HepG2 (cell line): ENCODE results near the gene CRKL. TPM values are rescaled to one million over a fixed set of nuclear protein-coding genes. Genes with fewer than 3 reads are reported as not detected.

Experiments used
- ATAC-seq: fragments of 200-7000 bp; cut with Tn5 transposase; 3 replicates; pipeline ENCODE4 v1.9.1; 2020; ENCODE audit warnings: mild to moderate bottlenecking, moderate library complexity
- BruUV-seq: library from RNA; stranded (reverse); fragments of 400-500 nt; replicated peaks from 2 replicates; lab custom pipeline; 2021; lab: Mats Ljungman, UMichigan
- CTCF ChIA-PET: fragments of 300-600 bp; formaldehyde crosslinking; extraction: SDS; loops from one replicate; lab custom pipeline; 2021; ENCODE audit warnings: low total read pairs, inconsistent platforms, low intra/inter-chr PET ratio; lab: Yijun Ruan, JAX
- POLR2A ChIA-PET: fragments of 350-600 bp; sonication (Branson Sonifier 250); formaldehyde crosslinking; loops from one replicate; lab custom pipeline; 2020; ENCODE audit warnings: antibody characterized with exemption, inconsistent platforms; lab: Yijun Ruan, JAX
- DNase-seq: peaks from one replicate; pipeline ENCODE4 v3.0.0-alpha.2; 2015; ENCODE audit warnings: low spot score
- FAIRE-seq: peaks from 3 replicates; lab custom pipeline; 2011; peaks lifted over from hg19 to GRCh38; lab: Jason Lieb, UNC
- H2AFZ ChIP-seq: one replicate; pipeline ENCODE4 v1.6.1; 2011; ENCODE audit warnings: low read length, inconsistent platforms
- H3K27ac ChIP-seq: fragments of 300-600 bp; 3 replicates; pipeline ENCODE4 v1.8.0; 2011; ENCODE audit warnings: mixed run types, mild to moderate bottlenecking, mixed read lengths, low read length, inconsistent platforms; ENCODE audit not compliant: insufficient read depth; ENCODE audit errors: extremely low read length
- H3K27me3 ChIP-seq, 2 experiments: fragments of 200-600 bp in 1 of 2; 2 replicates in 1 of 2; 3 replicates in 1 of 2; pipeline versions ENCODE4 v1.6.0 to v1.8.0; 2011; ENCODE audit warnings: low read length in 2 of 2, mild to moderate bottlenecking in 2 of 2, moderate library complexity in 2 of 2, inconsistent platforms in 1 of 2; ENCODE audit not compliant: insufficient read depth in 2 of 2, control insufficient read depth in 1 of 2
- H3K36me3 ChIP-seq, 2 experiments: fragments of 200-600 bp in 1 of 2; replicated peaks in 1 of 2; 2 replicates in 1 of 2; 3 replicates in 1 of 2; pipeline versions ENCODE4 v1.5.1 to v1.8.0; 2011; ENCODE audit warnings: low read length in 2 of 2, inconsistent platforms in 1 of 2; ENCODE audit not compliant: insufficient read depth in 2 of 2, control insufficient read depth in 1 of 2
- H3K4me1 ChIP-seq: 2 replicates; pipeline ENCODE4 v1.5.1; 2012; ENCODE audit warnings: low read length, inconsistent platforms; ENCODE audit not compliant: insufficient read depth
- H3K4me2 ChIP-seq: 2 replicates; pipeline ENCODE4 v1.6.0; 2011; ENCODE audit warnings: low read depth, low read length, inconsistent platforms
- H3K4me3 ChIP-seq, 3 experiments: fragments of 200-600 bp in 1 of 3; sonication (generic), shearing (Covaris generic) in 1 of 3; replicated peaks in 1 of 3; 2 replicates each; pipeline ENCODE4 v1.5.1; 2011 to 2016; ENCODE audit warnings: low read length in 3 of 3, inconsistent platforms in 2 of 3, low read depth in 2 of 3, mild to moderate bottlenecking in 2 of 3, control low read depth in 1 of 3, mixed read lengths in 1 of 3; ENCODE audit not compliant: insufficient read depth in 1 of 3
- H3K79me2 ChIP-seq: one replicate; pipeline ENCODE4 v1.6.1; 2011; ENCODE audit warnings: low read length, inconsistent platforms; ENCODE audit not compliant: insufficient read depth
- H3K9ac ChIP-seq: 2 replicates; pipeline ENCODE4 v1.6.0; 2011; ENCODE audit warnings: mild to moderate bottlenecking, low read depth, low read length, inconsistent platforms; ENCODE audit not compliant: insufficient read depth
- H3K9me3 ChIP-seq: 2 replicates; pipeline ENCODE4 v1.5.1; 2012; ENCODE audit warnings: mild to moderate bottlenecking, low read length
- H4K20me1 ChIP-seq: 2 replicates; pipeline ENCODE4 v1.6.0; 2011; ENCODE audit warnings: inconsistent platforms, mild to moderate bottlenecking, low read length, moderate library complexity; ENCODE audit not compliant: insufficient read depth
- ATM ChIP-seq: fragments of 450-650 bp; IDR thresholded peaks from 2 replicates; pipeline ENCODE4 v1.7.1; 2017; ENCODE audit warnings: mild to moderate bottlenecking, borderline replicate concordance
- CAMTA2 ChIP-seq: sonication (generic); formaldehyde crosslinking; IDR thresholded peaks from 2 replicates; pipeline ENCODE4 v1.4.0; 2020; ENCODE audit warnings: mild to moderate bottlenecking, missing genetic modification reagents, borderline replicate concordance
- MAF1 ChIP-seq: sonication (generic); formaldehyde crosslinking; IDR thresholded peaks from 2 replicates; pipeline ENCODE4 v1.5.0; 2020; ENCODE audit warnings: missing genetic modification reagents, borderline replicate concordance
- MYC ChIP-seq: sonication (generic); formaldehyde crosslinking; IDR thresholded peaks from 2 replicates; pipeline ENCODE4 v1.9.0; 2021; ENCODE audit warnings: missing genetic modification reagents, borderline replicate concordance
- NFE2L2 ChIP-seq: fragments of 150-350 bp; IDR thresholded peaks from 2 replicates; pipeline ENCODE4 v1.6.1; 2014; ENCODE audit warnings: low read length
- NFYC ChIP-seq: IDR thresholded peaks from 2 replicates; pipeline ENCODE4 v1.6.1; 2016; ENCODE audit warnings: missing genetic modification reagents, missing compliant biosample characterization
- PAF1 ChIP-seq: IDR thresholded peaks from 2 replicates; pipeline ENCODE4 v1.6.1; 2016; ENCODE audit warnings: missing genetic modification reagents, missing compliant biosample characterization
- SIN3B ChIP-seq: fragments of 150-350 bp; IDR thresholded peaks from 2 replicates; pipeline ENCODE4 v1.6.1; 2014; ENCODE audit warnings: low read length
- SIX4 ChIP-seq: sonication (generic); formaldehyde crosslinking; IDR thresholded peaks from 2 replicates; pipeline ENCODE4 v1.4.0; 2020; ENCODE audit warnings: missing genetic modification reagents
- ZBTB21 ChIP-seq: sonication (generic); formaldehyde crosslinking; IDR thresholded peaks from 2 replicates; pipeline ENCODE4 v1.4.0; 2020; ENCODE audit warnings: missing genetic modification reagents
- ZNF12 ChIP-seq: sonication (generic); formaldehyde crosslinking; IDR thresholded peaks from 2 replicates; pipeline ENCODE4 v1.5.0; 2020; ENCODE audit warnings: missing genetic modification reagents
- ZNF354B ChIP-seq: sonication (generic); formaldehyde crosslinking; IDR thresholded peaks from 2 replicates; pipeline ENCODE4 v1.8.0; 2022; ENCODE audit warnings: mild to moderate bottlenecking, missing genetic modification reagents
- ZNF432 ChIP-seq: sonication (generic); formaldehyde crosslinking; IDR thresholded peaks from 2 replicates; pipeline ENCODE4 v1.5.0; 2020; ENCODE audit warnings: missing genetic modification reagents, mild to moderate bottlenecking, borderline replicate concordance
- ZNF614 ChIP-seq: IDR thresholded peaks from 2 replicates; pipeline ENCODE4 v1.6.1; 2018; ENCODE audit warnings: missing biosample characterization, missing genetic modification reagents, inconsistent platforms, borderline replicate concordance
- ZNF776 ChIP-seq: sonication (generic); formaldehyde crosslinking; IDR thresholded peaks from 2 replicates; pipeline ENCODE4 v1.4.0; 2020; ENCODE audit warnings: mild to moderate bottlenecking, missing genetic modification reagents
- WGBS: methylation state at CpG from one replicate; pipeline ENCODE4 v1.1.6; 2017; ENCODE audit warnings: low lambda C conversion rate; 5-methylcytosine and 5-hydroxymethylcytosine counted together
- in situ Hi-C: cut with HindIII; loops from 2 replicates; pipeline ENCODE4 v1.10.0; 2017; ENCODE audit warnings: low pct_unique_long_range_greater_than_20kb; ENCODE audit not compliant: extremely low pct_ligation_motif_present
- intact Hi-C: fragments of 100-400 bp; cut with micrococcal nuclease; formaldehyde crosslinking; loops from one replicate; pipeline ENCODE4 v1.10.0; 2022; ENCODE audit not compliant: unreplicated experiment
- polyA plus RNA-seq, 8 experiments: library from polyadenylated mRNA; depleted of rRNA in 3 of 8; stranded (reverse) in 7 of 8; unstranded in 1 of 8; fragments of >200 nt; fragmentation: Illumina TruSeq in 4 of 8; extraction: Trizol in 4 of 8; gene quantifications; 2 replicates each; pipeline versions ENCODE4 v1.2.1 to v1.2.3, GENCODE V29; 2011 to 2016; ENCODE audit warnings: low read depth in 4 of 8, missing spikeins in 1 of 8, mixed read lengths in 1 of 8; ENCODE audit not compliant: insufficient read depth in 1 of 8
- total RNA-seq, 5 experiments: library from RNA; depleted of rRNA; stranded (reverse); fragments of >200 nt; fragmentation: Illumina TruSeq; extraction: Trizol; gene quantifications; 2 replicates each; pipeline ENCODE4 v1.2.3, GENCODE V29; 2016; ENCODE audit warnings: low read depth in 1 of 5
- TF ChIP-seq, protein P1 (sequence below): sonication (generic); formaldehyde crosslinking; IDR thresholded peaks from 2 replicates; pipeline ENCODE4 v1.5.1; 2020; ENCODE audit warnings: mild to moderate bottlenecking, missing genetic modification reagents, borderline replicate concordance
- TF ChIP-seq, protein P2 (sequence below): sonication (generic); formaldehyde crosslinking; IDR thresholded peaks from 2 replicates; pipeline ENCODE4 v1.5.1; 2020; ENCODE audit warnings: mild to moderate bottlenecking, missing genetic modification reagents

Gene CRKL
- total and polyA plus RNA-seq, 2 of the 13 experiments (the other 11 are each of a cell fraction or from before 2014, with no cell fraction given), result 37.4 to 60.6 TPM

DNA sequence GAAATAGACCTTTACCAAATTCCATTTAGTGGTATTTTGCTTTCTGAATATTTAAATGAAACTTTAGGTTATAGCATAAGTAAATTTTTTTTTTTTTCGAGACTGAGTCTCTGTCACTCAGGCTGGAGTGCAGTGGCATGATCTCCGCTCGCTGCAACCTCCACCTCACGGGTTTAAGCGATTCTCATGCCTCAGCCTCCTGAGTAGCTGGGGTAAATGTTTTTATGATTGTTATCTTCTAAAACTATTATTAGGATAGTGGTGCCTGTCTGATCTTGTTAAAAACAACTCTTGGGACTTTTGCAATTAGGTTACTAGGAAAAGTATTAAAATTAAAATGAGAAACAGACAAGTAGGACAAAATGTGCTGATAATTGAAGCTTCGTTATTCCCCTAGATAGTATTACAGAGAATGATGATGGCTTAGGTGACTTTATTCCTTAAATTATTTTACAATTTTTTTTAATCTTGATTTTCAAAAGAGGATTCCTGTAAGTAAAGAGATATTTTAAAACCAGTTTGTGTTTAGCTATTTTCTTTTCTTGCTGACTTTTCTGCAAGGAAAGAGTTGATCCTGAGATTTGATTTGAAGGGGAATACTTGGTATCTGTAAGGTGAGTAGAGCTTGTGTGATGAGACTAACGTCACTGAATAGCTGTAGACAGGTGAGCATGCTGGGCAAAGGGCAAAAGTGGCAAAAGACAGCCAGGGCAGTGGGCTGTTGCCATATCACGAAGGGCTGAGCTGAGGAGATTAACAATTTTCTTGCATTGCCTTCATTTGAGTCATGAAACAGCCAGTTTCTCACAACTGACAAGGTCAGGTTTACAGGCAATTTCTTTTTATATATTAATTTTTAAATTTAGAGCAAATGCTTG, 20.8 kb downstream of the CRKL start:
- Histone ChIP-seq H3K9ac (0 out of 2 replicates have a peak overlapping the region, but pooled peaks have one; percentile 21), H3K27me3 (no peaks in the 10 kb centered on the region), H4K20me1 (peaks cover 95% of the 10 kb centered on the region), H3K79me2 (peaks cover 93% of the 10 kb centered on the region), H2AFZ (no peak overlapping the region), H3K36me3 (peaks cover 20 to 72% of the 10 kb centered on the region in 2 experiments), H3K27ac (no peak overlapping the region), H3K4me2 (peak overlapping the region; percentile 61; the same call in 1 of the 2 replicates), H3K9me3 (no peaks in the 10 kb centered on the region), H3K4me3 (no peak overlapping the region), H3K4me1 (peaks cover 88% of the 10 kb centered on the region)
- 88% methylated on average over 8 of the region's 8 CpGs for WGBS
- no TSS peak for BruUV-seq
- CTCF ChIA-PET, result no interaction called here
- in situ Hi-C loops, result no loop called here
- no peak for ATAC-seq
- FAIRE-seq, result no peak
- intact Hi-C loops, result no loop called here
- DNase-seq, result no peak
- POLR2A ChIA-PET, result interaction anchor here (0.8 to 1.0 kb wide), 4 partner anchors 9 to 44 kb away, joined by 3 read pairs; partner anchors contain the start of genes CRKL and LZTR1
- TF ChIP-seq ZNF614 (CRISPR knock-in tag), result no peak
- no peak for TF ChIP-seq NFYC (CRISPR knock-in tag)
- no peak for TF ChIP-seq NFE2L2
- TF ChIP-seq MYC (CRISPR knock-in tag), result no peak
- no peak for TF ChIP-seq ZNF354B (CRISPR knock-in tag)
- TF ChIP-seq ATM, result no peak
- TF ChIP-seq SIN3B, result no peak
- TF ChIP-seq ZNF12, result no peak
- no peak for TF ChIP-seq ZBTB21
- no peak for TF ChIP-seq SIX4 (CRISPR knock-in tag)
- no peak for TF ChIP-seq PAF1 (CRISPR knock-in tag)
- TF ChIP-seq, protein P1, sequence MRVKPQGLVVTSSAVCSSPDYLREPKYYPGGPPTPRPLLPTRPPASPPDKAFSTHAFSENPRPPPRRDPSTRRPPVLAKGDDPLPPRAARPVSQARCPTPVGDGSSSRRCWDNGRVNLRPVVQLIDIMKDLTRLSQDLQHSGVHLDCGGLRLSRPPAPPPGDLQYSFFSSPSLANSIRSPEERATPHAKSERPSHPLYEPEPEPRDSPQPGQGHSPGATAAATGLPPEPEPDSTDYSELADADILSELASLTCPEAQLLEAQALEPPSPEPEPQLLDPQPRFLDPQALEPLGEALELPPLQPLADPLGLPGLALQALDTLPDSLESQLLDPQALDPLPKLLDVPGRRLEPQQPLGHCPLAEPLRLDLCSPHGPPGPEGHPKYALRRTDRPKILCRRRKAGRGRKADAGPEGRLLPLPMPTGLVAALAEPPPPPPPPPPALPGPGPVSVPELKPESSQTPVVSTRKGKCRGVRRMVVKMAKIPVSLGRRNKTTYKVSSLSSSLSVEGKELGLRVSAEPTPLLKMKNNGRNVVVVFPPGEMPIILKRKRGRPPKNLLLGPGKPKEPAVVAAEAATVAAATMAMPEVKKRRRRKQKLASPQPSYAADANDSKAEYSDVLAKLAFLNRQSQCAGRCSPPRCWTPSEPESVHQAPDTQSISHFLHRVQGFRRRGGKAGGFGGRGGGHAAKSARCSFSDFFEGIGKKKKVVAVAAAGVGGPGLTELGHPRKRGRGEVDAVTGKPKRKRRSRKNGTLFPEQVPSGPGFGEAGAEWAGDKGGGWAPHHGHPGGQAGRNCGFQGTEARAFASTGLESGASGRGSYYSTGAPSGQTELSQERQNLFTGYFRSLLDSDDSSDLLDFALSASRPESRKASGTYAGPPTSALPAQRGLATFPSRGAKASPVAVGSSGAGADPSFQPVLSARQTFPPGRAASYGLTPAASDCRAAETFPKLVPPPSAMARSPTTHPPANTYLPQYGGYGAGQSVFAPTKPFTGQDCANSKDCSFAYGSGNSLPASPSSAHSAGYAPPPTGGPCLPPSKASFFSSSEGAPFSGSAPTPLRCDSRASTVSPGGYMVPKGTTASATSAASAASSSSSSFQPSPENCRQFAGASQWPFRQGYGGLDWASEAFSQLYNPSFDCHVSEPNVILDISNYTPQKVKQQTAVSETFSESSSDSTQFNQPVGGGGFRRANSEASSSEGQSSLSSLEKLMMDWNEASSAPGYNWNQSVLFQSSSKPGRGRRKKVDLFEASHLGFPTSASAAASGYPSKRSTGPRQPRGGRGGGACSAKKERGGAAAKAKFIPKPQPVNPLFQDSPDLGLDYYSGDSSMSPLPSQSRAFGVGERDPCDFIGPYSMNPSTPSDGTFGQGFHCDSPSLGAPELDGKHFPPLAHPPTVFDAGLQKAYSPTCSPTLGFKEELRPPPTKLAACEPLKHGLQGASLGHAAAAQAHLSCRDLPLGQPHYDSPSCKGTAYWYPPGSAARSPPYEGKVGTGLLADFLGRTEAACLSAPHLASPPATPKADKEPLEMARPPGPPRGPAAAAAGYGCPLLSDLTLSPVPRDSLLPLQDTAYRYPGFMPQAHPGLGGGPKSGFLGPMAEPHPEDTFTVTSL, result no peak
- TF ChIP-seq ZNF776 (CRISPR knock-in tag), result no peak
- TF ChIP-seq ZNF432 (CRISPR knock-in tag), result no peak
- TF ChIP-seq, protein P2, sequence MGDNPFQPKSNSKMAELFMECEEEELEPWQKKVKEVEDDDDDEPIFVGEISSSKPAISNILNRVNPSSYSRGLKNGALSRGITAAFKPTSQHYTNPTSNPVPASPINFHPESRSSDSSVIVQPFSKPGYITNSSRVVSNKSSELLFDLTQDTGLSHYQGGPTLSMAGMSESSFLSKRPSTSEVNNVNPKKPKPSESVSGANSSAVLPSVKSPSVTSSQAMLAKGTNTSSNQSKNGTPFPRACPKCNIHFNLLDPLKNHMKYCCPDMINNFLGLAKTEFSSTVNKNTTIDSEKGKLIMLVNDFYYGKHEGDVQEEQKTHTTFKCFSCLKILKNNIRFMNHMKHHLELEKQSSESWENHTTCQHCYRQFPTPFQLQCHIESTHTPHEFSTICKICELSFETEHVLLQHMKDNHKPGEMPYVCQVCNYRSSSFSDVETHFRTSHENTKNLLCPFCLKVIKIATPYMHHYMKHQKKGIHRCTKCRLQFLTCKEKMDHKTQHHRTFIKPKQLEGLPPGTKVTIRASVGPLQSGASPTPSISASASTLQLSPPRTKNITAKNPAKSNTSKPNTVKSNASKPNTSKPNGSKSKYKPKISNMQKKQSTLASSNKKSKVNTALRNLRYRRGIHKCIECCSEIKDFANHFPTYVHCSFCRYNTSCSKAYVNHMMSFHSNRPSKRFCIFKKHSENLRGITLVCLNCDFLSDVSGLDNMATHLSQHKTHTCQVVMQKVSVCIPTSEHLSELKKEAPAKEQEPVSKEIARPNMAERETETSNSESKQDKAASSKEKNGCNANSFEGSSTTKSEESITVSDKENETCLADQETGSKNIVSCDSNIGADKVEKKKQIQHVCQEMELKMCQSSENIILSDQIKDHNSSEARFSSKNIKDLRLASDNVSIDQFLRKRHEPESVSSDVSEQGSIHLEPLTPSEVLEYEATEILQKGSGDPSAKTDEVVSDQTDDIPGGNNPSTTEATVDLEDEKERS (CRISPR knock-in tag), result no peak
- TF ChIP-seq CAMTA2 (CRISPR knock-in tag), result no peak
- no peak for TF ChIP-seq MAF1 (CRISPR knock-in tag)
